GM21515 (cell line): ENCODE data around the gene SCAMP3.
"Not testable (repeated sequence)": the region's sequence is repeated elsewhere in the genome, so short reads cannot be mapped to it uniquely, and the experiment has no call there.

Experiments used
- ATAC-seq: cut with Tn5 transposase; IDR thresholded peaks from one replicate; pipeline ENCODE4 v1.9.1; 2021; ENCODE audit not compliant: unreplicated experiment

The SCAMP3 gene

GRCh38 chr1:155261852-155262673 lies at the start of gene SCAMP3:
SCAMP3 (minus strand) TSS chr1:155262360; CDS start chr1:155262151, 209 bp downstream.
- peak; percentile 84 for ATAC-seq

GRCh38 chr1:155309423-155310021 lies 47.4 kb upstream of the SCAMP3 start:
- no peak for ATAC-seq

GRCh38 chr1:155308493-155309422 lies 46.6 kb upstream of the SCAMP3 start, which contains the start of gene FDPS:
FDPS (plus strand) TSS chr1:155308866; CDS start chr1:155309790, 924 bp downstream.
- ATAC-seq = peak; percentile 96

GRCh38 chr1:155307247-155307740 lies 45.1 kb upstream of the SCAMP3 start:
- ATAC-seq = no peak

DNA sequence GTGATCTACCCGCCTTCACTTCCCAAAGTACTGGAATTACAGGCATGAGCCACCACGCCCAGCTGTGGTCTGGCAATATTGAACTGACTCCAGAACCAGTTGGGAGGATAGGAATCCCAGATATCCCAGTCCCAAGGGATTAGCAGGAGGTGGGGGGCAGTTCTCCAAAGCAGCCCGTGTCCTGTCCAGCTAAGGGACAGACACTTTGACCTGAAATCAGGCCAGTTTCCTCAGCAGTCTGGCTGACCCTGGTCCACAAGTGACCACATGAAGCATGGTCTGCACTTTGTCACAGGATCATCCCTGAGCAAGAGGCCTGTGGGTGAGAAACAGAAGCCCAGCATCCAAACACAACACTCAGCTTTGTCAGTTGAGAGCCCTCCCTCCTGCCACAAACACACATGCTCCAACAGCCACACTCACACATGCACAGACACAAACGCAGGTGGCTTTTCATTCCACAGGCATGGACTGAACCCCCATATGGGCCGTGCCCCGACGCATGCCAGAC lies 43.8 kb upstream of the SCAMP3 start:
- no peak for ATAC-seq

- no peak for ATAC-seq
Measured at GRCh38 chr1:155304558-155305063, 42.5 kb upstream of the SCAMP3 start.

DNA sequence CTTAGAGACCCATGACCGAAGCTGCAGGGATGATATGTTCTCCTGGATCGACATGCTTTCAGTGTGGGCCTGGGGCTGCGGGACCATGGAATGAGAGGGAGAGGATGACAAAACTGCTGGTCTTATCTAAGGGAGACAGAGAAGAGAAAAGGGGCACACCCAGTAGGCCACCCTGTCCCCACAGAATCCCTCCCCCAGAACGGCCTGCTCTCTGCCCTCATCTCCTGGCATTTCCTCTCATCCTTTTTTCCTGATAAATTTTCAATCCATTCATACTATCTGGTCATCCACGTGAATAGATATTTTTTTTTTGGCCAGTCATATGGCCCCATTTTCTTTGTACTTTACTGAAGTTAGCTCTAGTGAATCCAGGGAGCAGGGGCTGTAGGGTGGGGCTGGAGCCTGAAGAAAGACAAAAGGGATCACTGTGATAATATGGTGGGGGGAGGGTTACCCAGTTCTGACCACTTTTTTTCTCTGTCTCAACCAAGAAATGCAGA lies 39.2 kb upstream of the SCAMP3 start, which contains the start of gene PKLR:
TSS of gene PKLR (minus strand) at position 97 of the 500 bp plus-strand sequence. CDS start at position 54, 43 bp downstream.
- ATAC-seq = no peak

DNA sequence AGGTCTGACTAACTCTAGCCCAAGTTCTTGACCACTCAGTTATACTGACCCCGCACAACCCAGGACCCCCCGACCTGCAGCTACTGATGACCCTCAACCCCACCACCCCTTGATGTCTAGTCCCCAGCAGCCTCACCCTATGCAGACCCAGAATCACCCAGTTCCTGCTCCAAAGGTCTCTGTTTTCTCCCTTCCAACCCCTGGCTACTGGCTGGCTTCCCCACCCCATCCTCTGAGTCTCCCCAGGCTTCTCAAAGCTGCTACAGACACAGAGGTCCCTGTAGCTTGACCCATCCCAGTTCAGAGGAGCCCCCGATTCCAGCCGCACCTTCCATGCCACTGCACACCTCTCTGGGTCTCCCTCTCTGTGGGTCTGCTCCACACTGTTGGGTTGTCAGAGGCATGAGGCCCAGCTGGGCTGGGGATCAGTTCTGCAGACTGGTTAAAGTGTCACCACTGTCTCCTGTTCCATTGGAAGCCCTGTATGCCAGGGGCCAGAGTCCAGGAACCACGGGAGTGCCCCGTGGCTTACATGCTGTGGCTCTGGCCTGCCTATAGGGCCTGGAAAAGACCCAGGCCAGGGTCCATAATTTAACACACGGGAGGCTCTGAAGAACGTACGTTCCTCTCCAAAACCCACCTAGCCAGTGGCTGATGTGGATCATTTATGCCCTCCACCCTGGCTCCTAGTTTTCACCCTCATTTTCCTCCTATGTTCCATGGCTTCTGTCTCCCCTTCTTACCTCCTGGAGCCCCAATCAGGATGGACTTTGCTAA lies 38.6 kb upstream of the SCAMP3 start:
- no peak for ATAC-seq

- no peak for ATAC-seq
Measured at GRCh38 chr1:155300024-155300423, 37.9 kb upstream of the SCAMP3 start.

- no peak for ATAC-seq
Measured at GRCh38 chr1:155297384-155297783, 35.2 kb upstream of the SCAMP3 start.

- no peak for ATAC-seq
Measured at GRCh38 chr1:155296661-155297060, 34.5 kb upstream of the SCAMP3 start.

DNA sequence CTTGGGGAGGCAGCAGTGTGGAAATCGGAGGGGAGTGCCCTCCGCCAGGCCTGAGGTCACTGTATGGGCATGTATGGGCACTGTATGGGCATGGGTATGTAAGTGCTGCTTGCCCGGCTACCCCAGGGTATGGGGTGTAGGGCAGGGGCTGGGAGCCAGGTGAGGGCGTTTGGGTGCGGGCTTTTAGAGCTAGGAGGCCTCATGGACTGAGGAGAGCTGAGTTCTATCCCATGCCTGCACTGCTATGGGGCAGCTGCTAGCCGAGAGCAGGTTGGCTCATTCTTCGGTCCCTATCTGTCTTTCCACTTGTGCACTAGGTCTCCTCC lies 33.7 kb upstream of the SCAMP3 start:
- no peak for ATAC-seq

DNA sequence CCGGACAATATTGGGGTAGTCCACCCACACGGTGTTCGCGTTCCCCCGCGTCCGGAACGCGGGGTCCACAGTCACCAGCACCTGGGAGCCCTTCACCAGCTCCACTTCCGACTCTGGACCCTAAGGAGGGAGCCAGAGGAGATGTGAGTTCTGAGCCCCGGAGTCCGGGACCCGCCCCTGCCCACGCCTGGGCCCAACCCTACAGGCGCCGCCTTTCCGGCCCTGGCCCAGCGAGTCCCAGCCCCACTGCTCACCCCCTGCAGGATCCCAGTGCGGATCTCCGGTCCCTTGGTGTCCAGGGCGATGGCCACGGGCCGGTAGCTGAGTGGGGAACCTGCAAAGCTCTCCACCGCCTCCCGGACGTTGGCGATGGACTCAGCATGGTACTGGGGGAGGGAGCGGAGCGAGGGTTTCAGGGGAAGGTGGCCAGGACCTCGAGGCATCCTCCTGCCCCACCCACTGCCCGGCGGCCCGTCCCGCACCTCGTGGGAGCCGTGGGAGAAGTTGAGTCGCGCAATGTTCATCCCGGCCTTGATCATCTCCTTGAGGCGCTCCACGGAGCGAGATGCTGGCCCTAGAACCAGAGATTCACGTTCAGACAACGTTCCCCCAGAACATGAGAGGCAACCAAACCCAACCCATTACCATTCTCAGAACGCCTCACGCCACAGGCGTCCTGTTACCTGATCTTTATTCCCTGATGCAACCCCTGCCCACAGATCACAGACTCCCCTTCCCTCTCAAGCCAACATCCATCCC lies 33.2 kb upstream of the SCAMP3 start:
- ATAC-seq = no peak

DNA sequence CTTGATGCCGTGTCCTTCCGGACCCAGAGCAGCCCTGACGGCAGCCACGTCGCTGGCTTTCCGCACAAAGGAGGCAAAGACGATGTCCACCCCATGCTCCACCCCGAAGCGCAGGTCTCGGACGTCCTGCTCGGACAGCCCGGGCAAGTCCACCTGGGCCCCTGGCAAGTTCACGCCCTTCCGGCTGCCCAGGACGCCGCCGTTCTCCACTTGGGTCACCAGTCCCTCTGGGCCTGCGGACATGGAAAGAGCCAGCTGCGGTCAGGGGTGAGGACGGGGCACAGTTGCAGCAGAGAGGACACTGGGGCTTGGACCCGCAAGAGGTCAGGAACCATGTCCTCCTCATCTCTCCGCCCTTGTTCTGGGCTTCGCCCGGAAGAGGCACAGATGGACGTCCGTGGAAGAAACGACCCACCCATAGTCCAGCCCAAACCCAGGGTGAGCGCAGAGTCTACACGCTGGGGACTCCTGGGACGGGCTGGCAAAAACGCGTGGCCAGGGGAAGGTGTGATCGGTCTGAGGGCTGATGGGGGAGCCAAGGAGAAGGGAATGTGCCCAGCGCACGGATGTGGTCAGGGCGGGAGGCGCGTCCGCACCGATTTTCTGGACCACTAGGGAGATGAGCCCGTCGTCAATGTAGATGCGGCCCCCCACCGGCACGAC lies 32.5 kb upstream of the SCAMP3 start:
- no peak for ATAC-seq

DNA sequence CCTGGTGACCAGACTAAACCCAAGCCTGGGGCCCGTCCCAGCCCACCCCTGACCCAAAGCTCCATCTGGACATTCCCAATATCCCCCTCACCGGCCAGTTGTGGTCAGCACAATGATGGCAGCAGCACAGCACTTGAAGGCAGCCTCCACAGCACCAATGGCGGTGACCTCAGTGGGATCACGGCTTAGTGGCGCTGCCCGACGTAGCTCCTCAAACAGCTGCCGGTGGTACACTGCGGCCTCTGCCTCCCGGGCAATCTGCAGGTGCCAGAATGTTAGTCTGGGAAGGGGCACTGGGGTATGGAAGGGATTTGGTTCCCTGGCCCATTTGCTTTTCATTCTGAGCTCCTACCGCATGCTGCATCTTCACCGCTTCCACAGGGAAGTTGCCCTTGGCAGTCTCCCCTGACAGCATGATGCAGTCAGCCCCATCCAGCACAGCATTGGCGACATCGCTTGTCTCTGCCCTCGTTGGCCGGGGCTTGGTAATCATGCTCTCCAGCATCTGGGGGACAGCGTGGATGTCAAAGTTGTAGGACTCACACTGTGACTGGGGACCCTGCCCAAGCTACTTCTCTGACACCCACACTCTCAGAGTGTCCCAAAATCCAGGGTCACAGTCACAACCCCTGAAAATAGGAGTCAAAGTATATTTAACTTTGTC lies 31.1 kb upstream of the SCAMP3 start:
- no peak for ATAC-seq

GRCh38 chr1:155291006-155291405 lies 28.8 kb upstream of the SCAMP3 start:
- ATAC-seq = not testable (repeated sequence)

DNA sequence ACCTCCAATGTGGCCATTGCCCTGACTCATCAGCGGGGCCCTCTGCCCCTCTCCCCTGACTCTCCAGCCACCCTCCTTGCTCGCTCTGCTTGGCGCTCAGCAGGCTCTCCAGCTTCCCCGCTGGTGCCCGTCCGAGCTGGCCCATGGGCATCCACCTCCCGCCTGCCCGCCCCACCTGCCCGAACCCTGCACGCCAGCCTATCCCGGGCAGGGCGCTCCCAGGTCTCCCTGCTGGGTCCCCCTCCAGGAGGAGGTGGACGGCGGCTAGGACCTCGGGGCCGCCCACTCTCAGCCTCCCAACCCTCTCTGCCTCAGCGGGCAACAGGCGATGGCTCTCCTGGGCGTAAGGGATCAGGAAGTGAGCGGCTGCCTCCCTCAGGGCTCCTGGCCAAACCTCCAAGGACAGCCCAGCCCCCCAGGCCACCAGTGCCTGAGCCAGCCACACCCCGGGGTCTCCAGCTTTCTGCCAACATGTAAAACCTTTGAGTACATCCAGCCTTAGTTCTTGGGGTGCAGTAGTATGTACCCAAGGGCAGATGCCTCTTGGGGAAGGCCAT lies 25.9 kb upstream of the SCAMP3 start:
- no peak for ATAC-seq

GRCh38 chr1:155286544-155286943 lies 24.4 kb upstream of the SCAMP3 start:
- no peak for ATAC-seq
